GM12801 (cell line): Measurements from ENCODE around the gene EGFLAM.

Source experiments
- TF ChIP-seq, protein P1 (sequence below): IDR thresholded peaks from one replicate; pipeline ENCODE4 v1.5.1; 2011; ENCODE audit warnings: control low read depth; ENCODE audit not compliant: insufficient read length; ENCODE audit errors: extremely low read depth

The EGFLAM gene

DNA sequence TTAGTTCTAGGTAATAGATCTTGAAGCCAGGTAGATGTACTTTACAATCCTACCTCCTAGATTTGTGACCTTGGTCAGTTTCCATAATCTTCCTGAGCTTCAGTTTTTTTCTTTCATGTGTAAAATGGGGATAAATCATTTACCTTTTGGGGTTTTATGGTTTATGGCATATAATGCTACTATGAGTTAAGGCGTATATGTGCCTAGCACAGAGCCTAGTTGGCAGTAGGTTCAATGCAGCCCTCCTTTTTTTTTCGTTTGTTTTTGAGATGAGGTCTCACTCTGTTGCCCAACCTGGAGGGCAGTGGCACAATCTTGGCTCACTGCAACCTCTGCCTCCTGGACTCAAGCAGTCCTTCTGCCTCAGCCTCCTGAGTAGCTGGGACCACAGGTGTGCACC lies 28.8 kb downstream of the EGFLAM start:
- TF ChIP-seq, protein P1, sequence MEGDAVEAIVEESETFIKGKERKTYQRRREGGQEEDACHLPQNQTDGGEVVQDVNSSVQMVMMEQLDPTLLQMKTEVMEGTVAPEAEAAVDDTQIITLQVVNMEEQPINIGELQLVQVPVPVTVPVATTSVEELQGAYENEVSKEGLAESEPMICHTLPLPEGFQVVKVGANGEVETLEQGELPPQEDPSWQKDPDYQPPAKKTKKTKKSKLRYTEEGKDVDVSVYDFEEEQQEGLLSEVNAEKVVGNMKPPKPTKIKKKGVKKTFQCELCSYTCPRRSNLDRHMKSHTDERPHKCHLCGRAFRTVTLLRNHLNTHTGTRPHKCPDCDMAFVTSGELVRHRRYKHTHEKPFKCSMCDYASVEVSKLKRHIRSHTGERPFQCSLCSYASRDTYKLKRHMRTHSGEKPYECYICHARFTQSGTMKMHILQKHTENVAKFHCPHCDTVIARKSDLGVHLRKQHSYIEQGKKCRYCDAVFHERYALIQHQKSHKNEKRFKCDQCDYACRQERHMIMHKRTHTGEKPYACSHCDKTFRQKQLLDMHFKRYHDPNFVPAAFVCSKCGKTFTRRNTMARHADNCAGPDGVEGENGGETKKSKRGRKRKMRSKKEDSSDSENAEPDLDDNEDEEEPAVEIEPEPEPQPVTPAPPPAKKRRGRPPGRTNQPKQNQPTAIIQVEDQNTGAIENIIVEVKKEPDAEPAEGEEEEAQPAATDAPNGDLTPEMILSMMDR = no peak

DNA sequence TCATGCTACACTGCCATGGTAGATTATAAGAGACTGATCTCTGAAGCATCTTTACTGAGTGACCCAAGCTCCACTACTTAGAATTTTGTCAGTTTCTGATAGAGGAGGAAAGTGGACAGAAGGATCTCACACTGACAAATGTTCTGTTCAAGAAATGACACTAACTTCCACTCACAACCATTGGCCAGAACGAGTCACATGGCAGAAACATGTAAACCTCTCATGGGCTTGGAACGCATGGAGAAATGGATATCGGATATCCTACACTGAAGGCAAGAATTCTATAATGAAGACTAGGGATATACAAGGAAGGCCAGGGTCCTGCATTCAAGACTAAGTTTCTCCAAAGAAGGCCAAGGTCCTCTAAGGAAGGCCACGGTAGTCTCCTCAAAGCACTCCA lies 31.1 kb downstream of the EGFLAM start:
- TF ChIP-seq, protein P1 = no peak

DNA sequence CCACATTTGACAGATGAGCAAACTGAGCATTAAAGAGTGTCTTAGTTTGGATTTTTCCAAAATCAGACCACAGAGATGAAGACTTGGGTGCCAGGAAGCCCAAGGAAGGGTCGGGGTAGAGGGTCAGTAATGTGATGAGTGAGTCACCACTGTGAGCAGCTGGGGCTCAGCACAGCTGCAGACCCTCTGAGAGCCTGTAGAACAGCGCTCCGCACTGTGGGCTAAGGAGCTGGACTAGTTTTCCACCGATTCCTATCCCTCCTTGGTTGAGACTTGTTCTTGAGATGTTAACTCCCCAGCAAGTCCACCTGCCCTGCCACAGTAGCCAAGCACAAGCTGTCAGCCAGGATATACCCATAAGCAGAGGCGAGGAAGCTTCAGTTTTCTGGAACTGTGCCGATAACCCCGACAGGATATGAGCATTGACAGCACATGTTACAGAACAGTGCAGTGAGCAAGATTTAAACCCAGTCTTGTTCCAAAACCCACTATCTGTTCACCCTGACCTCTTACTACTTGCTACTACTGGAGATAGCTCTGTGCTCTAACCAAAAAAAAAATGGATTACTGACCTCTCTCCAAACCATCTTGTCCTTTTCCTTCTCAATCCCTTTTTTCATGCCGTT lies 31.8 kb downstream of the EGFLAM start:
- TF ChIP-seq, protein P1 = no peak

DNA sequence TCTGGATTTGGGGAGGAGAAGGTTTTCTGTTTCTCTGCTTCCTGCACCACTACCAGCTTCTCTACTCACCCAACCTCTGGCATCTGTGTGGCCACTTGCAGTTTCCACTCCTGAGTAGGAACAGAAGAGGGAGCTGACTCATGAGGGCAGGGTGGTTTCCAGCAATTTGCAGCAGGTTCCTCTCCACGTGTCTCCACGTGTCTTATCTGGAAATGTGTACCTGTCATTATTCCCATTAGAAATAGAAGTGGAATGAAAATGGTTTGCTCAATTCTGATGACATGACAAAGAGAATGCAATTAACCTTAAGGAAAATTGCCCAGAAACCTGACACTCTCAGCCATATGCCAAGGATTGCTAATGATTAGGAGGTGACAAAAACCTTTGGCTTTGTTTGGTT lies 33.0 kb downstream of the EGFLAM start:
- TF ChIP-seq, protein P1 = no peak

DNA sequence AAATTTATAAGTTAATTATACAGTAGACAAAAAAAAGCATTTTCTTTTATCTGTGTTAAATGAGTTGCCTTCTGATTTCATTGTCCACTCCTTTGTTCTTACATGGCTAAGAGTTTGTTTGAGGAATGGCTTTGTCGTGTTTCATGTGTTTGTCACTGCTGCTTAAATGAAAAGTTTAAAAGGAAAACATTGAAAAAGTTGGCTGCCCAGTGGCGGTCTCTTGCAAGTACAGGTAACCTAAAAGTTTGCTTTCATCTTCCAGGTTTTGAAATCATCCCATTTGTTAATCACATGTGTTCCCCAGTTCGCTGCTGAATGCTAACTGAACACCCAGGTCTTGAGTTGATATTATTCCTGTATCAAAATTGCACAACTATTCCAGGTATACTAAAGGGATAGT lies 33.9 kb downstream of the EGFLAM start:
- TF ChIP-seq, protein P1 = no peak

DNA sequence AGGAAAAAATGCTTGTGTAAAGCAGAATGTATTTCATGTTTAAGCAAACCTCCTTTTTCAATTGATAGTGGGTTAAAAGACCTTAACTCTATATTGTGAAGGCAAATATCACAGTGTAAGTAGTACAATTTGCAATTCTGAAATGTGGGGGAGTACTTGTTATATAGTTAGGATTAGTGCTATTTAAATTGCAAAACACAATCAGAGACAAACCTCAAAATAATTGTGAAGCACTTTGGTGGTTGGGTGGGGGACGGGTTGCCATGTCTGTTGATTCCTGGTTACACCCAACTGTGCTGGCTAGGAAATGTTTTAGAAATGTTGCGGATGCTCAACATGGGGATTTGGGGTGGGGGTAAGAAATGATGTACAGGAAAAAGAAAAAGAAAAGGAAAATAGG lies 37.4 kb downstream of the EGFLAM start:
- TF ChIP-seq, protein P1 = no peak

DNA sequence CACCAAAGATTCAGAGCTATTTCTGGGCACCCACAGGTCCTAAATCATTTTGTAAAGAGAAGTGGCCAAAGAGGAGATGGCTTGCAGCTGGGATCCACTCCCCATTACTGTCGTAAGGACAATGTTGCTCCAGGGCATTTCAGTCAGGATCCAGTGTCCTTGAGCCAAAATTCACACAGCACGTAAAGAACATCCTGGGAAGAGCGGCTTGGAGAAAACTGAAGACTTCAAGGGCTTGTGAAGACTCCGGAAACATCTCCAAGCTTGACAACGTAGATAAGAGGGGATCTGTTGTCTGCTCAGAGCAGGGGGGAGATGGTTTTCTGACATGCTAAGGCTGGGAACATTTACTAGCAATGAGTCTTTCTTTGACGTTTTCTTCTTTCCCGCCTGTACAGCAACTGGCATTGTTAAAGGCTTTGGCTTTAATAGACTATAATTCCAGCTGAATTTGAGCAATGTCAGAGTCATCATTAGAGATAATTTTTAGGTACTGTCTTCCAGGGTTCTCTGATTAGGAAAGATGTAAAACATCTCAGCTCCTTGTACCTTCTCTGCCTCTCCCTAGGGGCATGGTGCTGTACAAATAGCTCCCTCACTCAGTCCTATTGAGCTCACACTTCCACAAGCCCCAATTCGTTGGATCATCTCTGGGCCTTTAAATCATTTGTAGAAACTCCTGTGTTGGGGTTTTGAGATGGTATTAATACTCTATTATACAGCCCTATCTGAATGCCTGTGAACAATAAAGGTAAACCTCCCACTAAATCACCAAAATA lies 39.7 kb downstream of the EGFLAM start:
- TF ChIP-seq, protein P1 = no peak
